HG02798 (cell line): ENCODE measurements around the gene PSMC4.

Experiments used
- ATAC-seq: cut with Tn5 transposase; IDR thresholded peaks from one replicate; pipeline ENCODE4 v1.9.1; 2021; ENCODE audit warnings: mild to moderate bottlenecking; ENCODE audit not compliant: unreplicated experiment, poor library complexity

The PSMC4 gene

GRCh38 chr19:39983695-39984300, 12.8 kb downstream of the PSMC4 start:
- ATAC-seq, result no peak

GRCh38 chr19:39986643-39987042, 15.7 kb downstream of the PSMC4 start:
- ATAC-seq, result no peak

- no peak for ATAC-seq
Observed at GRCh38 chr19:39987167-39987566, 16.2 kb downstream of the PSMC4 start.

DNA sequence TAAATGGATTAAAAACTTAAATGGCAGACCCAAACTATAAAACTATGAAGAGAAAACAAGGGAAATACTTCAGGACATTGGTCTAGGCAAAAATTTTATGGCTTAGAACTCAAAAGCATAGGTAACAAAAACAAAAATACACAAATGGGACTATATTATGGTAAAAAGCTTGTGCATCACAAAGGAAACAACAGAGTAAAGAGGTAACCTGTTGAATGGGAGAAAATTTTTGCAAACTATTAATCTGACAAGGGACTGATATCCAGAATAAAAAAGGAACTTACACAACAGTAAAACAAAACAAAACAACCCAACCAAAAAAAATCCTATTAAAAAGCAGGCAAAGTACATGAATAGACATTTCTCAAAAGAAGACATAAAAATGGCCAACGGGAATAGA, 16.6 kb downstream of the PSMC4 start:
- no peak for ATAC-seq

- no peak for ATAC-seq
Observed at GRCh38 chr19:39993605-39994004, 22.6 kb downstream of the PSMC4 start.

- ATAC-seq, result no peak
Observed at GRCh38 chr19:39994361-39994760, 23.4 kb downstream of the PSMC4 start.

GRCh38 chr19:39995794-39996193, 24.8 kb downstream of the PSMC4 start:
- no peak for ATAC-seq

GRCh38 chr19:39996218-39996810, 25.3 kb downstream of the PSMC4 start:
- ATAC-seq, result no peak

DNA sequence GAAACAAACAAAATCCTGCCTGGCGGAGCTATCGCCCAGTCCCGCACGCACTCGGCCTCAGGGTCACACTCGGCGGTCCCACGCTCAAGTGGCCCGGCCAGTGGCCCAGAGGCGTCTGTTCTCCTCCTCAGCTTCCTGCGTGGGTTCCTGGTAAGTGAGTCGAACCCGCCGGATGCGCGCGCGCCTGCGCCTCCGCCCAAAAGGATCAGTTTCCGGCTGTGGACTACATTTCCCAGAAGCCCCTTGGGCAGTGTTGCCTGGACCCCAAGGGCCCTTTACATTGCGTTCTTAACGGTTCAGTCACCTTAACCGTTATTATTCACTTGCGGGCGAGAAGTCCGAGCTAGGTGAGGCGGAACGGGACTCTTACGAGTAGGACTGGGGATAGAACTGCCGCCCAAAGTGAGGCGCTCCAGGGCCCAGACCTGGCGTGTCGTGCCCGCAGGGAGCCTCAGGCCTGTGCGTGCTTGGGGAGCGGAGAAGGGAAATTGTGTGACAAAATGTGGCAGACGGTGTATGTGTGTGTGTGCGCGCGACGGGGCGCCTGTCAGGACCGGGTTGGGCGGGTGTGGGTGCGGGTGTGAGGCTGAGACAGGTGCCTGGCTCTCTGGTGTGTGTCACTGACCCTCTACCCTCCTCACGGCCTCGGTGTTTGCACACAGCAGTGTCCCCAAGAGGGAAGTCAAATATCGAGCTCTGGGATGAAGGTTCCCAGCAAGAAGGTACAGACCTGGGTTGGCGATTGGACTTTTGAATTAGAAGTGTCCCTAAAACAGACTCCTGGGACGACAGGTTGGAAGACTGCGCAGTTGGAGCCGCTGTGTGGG, 26.1 kb downstream of the PSMC4 start, which contains the start of gene ZNF546:
TSS of gene ZNF546 (plus strand) at position 250 of the 827 bp plus-strand sequence. CDS start 1,267 bp downstream, outside the sequence.
- peak; percentile 92 for ATAC-seq

- ATAC-seq, result no peak
Observed at GRCh38 chr19:39997638-39998216, 26.8 kb downstream of the PSMC4 start.

GRCh38 chr19:39998501-39998900, 27.5 kb downstream of the PSMC4 start:
- ATAC-seq, result no peak

- no peak for ATAC-seq
Observed at GRCh38 chr19:40005691-40006272, 34.8 kb downstream of the PSMC4 start.

- ATAC-seq, result no peak
Observed at GRCh38 chr19:40006273-40006691, 35.3 kb downstream of the PSMC4 start.

DNA sequence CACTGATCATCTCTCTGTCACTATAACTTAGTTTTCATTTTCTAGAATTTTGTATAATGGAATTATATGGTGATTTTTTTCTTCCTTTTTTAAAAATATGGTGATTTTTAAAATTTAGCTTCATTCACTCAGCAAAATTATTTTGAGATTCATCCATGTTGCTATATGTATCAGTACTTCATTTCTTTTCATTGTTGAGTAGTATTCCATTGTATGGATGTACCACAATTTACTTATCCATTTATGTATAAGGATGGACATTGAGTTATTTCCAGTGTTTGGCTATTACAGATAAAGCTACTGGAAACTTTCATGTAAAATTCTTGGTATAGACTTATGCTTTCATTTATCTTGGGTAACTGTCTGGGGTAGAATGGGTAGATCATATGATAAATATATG, 38.7 kb downstream of the PSMC4 start:
- no peak for ATAC-seq

DNA sequence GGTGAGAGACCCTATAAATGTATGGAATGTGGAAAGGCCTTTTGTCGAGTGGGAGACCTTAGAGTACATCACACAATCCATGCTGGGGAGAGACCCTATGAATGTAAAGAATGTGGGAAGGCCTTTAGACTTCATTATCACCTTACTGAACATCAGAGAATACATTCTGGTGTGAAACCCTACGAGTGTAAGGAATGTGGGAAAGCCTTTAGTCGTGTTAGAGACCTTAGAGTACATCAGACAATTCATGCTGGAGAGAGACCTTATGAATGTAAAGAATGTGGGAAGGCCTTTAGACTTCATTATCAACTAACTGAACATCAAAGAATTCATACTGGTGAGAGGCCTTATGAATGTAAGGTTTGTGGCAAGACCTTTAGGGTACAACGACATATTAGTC, 43.0 kb downstream of the PSMC4 start:
- ATAC-seq, result no peak

- no peak for ATAC-seq
Observed at GRCh38 chr19:40023969-40024368, 53.0 kb downstream of the PSMC4 start.

GRCh38 chr19:40025938-40026596, 55.1 kb downstream of the PSMC4 start:
- no peak for ATAC-seq

GRCh38 chr19:40026597-40026970, 55.6 kb downstream of the PSMC4 start:
- ATAC-seq, result no peak
